ENCODE measurements around the gene EPS15. TPM values are rescaled to one million over a fixed set of nuclear protein-coding genes. Genes with fewer than 3 reads are reported as not detected.
"Not testable (repeated sequence)": the region's sequence is repeated elsewhere in the genome, so short reads cannot be mapped to it uniquely, and the experiment has no call there.

Gene EPS15
- total RNA-seq, 3 donors from 2014 or later, result 50.0 to 85.5 (median 54.0) TPM

DNA sequence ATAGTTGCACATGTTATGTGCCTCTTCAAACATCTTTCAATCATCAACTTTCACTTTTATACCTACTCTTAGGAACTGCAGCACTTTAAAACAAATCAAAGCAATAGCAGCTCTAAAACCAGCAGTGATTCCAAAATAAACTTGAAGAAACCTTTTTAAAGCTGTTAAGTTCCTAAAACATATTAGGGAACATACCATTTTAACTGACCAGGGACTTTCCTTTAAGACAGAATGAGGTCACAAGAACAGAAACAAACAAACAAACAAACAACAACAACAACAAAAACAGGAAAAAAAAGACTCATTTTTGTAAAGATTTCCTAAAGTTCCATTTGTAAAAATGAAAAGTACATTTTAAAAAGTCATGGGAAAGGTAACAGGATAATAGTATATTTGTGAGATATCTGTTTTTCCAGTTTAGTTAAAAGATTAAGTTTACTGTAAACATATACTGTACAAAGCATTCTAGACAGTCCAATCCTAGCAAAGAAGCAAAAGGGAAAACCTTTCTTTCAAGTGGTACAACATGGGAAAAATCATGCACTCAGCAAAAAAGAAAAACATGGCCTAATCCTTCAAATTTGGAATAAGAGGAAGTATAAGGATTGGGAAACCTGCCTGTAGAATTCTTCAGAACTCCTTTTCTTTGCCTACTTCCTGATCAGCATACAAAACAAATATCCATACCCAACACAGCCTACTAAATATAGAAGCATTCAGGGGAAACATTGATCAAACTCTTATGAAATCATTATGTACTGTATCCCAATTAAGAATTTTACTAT, 45.5 kb downstream of the EPS15 start:
- no peaks in the 10 kb centered on the region for H3K9me3 ChIP-seq
- ATAC-seq (peak; percentile 35), DNase-seq (no peak)
- TF ChIP-seq, protein P1, sequence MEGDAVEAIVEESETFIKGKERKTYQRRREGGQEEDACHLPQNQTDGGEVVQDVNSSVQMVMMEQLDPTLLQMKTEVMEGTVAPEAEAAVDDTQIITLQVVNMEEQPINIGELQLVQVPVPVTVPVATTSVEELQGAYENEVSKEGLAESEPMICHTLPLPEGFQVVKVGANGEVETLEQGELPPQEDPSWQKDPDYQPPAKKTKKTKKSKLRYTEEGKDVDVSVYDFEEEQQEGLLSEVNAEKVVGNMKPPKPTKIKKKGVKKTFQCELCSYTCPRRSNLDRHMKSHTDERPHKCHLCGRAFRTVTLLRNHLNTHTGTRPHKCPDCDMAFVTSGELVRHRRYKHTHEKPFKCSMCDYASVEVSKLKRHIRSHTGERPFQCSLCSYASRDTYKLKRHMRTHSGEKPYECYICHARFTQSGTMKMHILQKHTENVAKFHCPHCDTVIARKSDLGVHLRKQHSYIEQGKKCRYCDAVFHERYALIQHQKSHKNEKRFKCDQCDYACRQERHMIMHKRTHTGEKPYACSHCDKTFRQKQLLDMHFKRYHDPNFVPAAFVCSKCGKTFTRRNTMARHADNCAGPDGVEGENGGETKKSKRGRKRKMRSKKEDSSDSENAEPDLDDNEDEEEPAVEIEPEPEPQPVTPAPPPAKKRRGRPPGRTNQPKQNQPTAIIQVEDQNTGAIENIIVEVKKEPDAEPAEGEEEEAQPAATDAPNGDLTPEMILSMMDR (IDR thresholded peaks at IDR 0.05), result no peak
- H3K4me1 ChIP-seq (ENCODE audit: low read depth), result no peaks in the 10 kb centered on the region
- no peaks in the 10 kb centered on the region for H3K36me3 ChIP-seq (ENCODE audit: low read depth)
- intact Hi-C loops (cut with DNase I, micrococcal nuclease), result no loop called here
- no peak overlapping the region for H3K4me3 ChIP-seq

DNA sequence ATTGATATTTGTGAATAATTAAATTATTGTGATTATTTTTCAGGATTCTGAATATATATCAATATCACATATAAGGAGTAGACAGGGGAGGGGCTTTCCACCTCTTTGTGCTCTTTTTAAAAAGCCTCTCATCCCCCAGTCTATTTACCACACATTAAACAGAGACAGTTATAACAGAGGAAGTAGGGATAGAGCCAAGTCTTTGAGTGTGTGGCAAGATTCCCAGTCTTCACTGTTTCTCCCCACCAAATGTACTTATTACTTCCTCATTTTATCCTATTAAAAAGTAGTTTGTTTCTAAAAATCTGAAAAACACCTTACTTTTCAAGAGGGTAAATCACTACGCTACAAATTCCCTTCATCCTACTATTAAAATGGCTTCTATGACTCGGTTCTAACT, 46.7 kb downstream of the EPS15 start:
- TF ChIP-seq, protein P1 (IDR thresholded peaks at IDR 0.05), result no peak
- DNase-seq (no peak), ATAC-seq (no peak)
- Histone ChIP-seq H3K36me3 (ENCODE audit: low read depth) (no peaks in the 10 kb centered on the region), H3K4me1 (ENCODE audit: low read depth) (no peaks in the 10 kb centered on the region), H3K4me3 (no peak overlapping the region), H3K9me3 (no peaks in the 10 kb centered on the region)
- intact Hi-C loops (cut with DNase I, micrococcal nuclease), result no loop called here

DNA sequence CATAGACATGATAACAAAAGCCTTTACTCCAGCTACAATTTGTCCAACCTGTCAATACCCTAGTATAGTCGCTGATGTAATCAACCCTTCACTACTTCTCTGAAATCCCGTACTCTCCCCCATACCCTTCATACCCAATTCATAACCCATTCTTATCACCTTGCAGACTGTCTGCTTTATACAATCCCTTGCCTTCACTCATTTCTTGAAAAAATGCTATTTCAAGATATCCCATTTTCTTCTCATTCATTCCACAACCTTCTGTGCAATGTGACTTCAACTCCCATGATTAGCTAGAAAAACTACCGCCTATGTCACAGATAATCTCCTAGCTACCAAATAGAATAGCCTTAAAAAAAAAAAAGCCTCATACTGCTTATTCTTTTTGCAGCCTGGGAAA, 49.5 kb downstream of the EPS15 start:
- H3K9me3 ChIP-seq, result no peaks in the 10 kb centered on the region
- no peaks in the 10 kb centered on the region for H3K4me1 ChIP-seq (ENCODE audit: low read depth)
- TF ChIP-seq, protein P1 (IDR thresholded peaks at IDR 0.05), result no peak
- DNase-seq (no peak), ATAC-seq (no peak)
- intact Hi-C loops (cut with DNase I, micrococcal nuclease), result no loop called here
- no peaks in the 10 kb centered on the region for H3K36me3 ChIP-seq (ENCODE audit: low read depth)
- no peak overlapping the region for H3K4me3 ChIP-seq

DNA sequence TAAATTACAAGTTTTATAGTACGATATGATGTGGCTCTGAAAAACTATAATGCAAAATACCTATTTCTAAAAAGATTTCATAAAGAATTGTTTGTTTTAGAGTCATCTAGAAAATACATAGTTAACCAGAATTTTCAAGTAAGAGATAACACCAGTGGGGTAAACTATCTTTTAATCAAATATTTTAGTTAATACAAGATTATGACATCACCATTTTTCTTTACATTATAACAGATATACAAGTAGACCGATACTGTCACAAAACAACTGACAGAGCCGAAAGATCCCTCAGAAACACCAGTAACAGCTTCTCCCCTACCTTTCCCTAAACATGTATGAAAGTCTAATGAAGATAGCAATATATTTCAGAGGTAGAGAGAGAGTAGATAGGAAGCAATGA, 54.2 kb downstream of the EPS15 start:
- intact Hi-C loops (cut with DNase I, micrococcal nuclease), result no loop called here
- DNase-seq (no peak), ATAC-seq (no peak)
- no peaks in the 10 kb centered on the region for H3K9me3 ChIP-seq
- H3K36me3 ChIP-seq (ENCODE audit: low read depth), result no peaks in the 10 kb centered on the region
- TF ChIP-seq, protein P1 (IDR thresholded peaks at IDR 0.05), result no peak
- H3K4me3 ChIP-seq, result no peak overlapping the region
- no peaks in the 10 kb centered on the region for H3K4me1 ChIP-seq (ENCODE audit: low read depth)

DNA sequence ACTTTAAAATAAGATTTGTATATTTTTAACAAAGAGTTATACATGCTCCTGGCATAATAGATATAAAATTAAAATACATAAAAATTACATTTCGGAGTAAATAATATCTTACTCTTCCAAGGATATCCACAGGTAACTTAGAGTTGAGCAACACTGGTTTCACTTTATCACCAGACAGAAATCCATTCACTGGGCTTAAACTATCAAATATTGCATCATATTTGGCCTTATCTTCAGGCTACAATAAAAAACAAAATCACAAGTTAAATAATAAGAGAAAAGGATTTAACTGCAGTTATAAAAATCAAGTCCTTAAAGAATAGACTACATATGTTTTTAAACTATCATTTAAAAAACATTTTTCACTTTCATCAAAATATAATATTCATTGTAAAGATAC, 55.5 kb downstream of the EPS15 start:
- intact Hi-C loops (cut with DNase I, micrococcal nuclease), result no loop called here

DNA sequence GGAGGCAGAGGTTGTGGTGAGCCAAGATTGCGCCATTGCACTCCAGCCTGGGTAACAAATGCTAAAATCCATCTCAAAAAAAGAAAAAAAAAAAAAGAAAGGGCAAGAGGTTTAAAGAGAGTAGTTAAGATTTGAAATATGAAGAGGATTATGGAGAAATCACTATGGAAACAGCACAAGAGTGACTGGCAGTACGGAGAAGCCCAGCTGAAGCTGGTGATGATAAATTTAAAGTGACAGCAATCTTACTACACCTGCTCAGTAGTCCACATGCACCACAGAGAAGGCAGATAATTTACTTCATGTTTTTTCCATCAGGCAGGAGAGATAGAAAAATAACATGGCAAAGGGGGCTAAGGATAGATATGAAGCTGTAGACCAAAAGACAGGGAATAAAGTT, 56.8 kb downstream of the EPS15 start:
- not testable (repeated sequence) for H3K36me3 ChIP-seq (ENCODE audit: low read depth)

More for the DNA sequence above, 55.5 kb downstream of the EPS15 start:
- no peaks in the 10 kb centered on the region for H3K9me3 ChIP-seq
- H3K4me1 ChIP-seq (ENCODE audit: low read depth), result no peaks in the 10 kb centered on the region
- H3K36me3 ChIP-seq (ENCODE audit: low read depth), result no peaks in the 10 kb centered on the region
- ATAC-seq, result peak; percentile 57
- H3K4me3 ChIP-seq, result no peak overlapping the region
- DNase-seq, result no peak
- TF ChIP-seq, protein P1 (IDR thresholded peaks at IDR 0.05), result no peak

More for the DNA sequence above, 56.8 kb downstream of the EPS15 start:
- intact Hi-C loops (cut with DNase I, micrococcal nuclease); H3K4me1 ChIP-seq (ENCODE audit: low read depth); ATAC-seq; H3K4me3 ChIP-seq; DNase-seq; H3K9me3 ChIP-seq: not testable (repeated sequence)

All from mucosa of descending colon (tissue), 3 donors.